22Rv1 (cell line): Measurements from ENCODE around the gene AXIN1.

ENCODE experiments used
- H3K27ac ChIP-seq: fragments of 450-650 bp; 2 replicates; pipeline ENCODE4 v1.5.1; 2017
- ZFX ChIP-seq: fragments of 450-650 bp; IDR thresholded peaks from 2 replicates; pipeline ENCODE4 v1.6.1; 2017; ENCODE audit warnings: antibody characterized with exemption, borderline replicate concordance
- TF ChIP-seq, protein P1 (sequence below): fragments of 450-650 bp; IDR thresholded peaks from 2 replicates; pipeline ENCODE4 v1.5.1; 2017; ENCODE audit warnings: mild to moderate bottlenecking

The AXIN1 gene

DNA sequence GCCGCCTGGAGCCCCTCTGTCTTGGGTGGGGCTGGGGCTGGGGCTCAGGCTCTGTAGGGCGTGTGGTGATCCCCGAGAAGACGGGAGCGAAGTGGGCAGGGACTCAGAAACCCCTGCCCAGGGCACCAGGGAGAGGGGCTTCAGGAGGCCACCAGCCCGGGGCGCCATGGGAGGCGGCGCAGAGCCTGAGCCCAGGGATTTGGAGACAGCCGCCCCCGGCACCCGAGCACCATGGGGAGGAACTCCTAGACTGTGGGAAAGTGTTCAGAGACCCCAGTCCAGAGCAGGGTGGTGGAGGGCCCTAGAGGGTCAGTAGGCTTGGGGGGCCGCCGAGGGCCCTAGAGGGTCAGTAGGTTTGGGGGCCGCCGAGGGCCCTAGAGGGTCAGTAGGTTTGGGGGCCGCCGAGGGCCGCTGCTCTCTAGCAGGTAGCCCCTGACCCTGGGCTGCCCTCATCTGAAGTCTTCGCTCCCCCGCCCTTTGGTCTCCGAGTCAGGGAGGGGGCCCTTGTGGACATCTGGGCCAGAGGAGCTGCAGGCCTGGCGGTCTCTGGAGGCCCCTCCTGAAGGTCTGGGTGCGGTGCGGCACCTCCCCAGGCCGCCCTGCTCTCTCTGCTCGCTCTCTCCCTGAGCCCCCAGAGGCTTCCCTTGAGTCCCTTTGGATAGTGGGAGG, 71.4 kb downstream of the AXIN1 start:
- TF ChIP-seq ZFX = no peak
- TF ChIP-seq, protein P1, sequence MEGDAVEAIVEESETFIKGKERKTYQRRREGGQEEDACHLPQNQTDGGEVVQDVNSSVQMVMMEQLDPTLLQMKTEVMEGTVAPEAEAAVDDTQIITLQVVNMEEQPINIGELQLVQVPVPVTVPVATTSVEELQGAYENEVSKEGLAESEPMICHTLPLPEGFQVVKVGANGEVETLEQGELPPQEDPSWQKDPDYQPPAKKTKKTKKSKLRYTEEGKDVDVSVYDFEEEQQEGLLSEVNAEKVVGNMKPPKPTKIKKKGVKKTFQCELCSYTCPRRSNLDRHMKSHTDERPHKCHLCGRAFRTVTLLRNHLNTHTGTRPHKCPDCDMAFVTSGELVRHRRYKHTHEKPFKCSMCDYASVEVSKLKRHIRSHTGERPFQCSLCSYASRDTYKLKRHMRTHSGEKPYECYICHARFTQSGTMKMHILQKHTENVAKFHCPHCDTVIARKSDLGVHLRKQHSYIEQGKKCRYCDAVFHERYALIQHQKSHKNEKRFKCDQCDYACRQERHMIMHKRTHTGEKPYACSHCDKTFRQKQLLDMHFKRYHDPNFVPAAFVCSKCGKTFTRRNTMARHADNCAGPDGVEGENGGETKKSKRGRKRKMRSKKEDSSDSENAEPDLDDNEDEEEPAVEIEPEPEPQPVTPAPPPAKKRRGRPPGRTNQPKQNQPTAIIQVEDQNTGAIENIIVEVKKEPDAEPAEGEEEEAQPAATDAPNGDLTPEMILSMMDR = no peak
- peak overlapping the region; percentile 52 for H3K27ac ChIP-seq

DNA sequence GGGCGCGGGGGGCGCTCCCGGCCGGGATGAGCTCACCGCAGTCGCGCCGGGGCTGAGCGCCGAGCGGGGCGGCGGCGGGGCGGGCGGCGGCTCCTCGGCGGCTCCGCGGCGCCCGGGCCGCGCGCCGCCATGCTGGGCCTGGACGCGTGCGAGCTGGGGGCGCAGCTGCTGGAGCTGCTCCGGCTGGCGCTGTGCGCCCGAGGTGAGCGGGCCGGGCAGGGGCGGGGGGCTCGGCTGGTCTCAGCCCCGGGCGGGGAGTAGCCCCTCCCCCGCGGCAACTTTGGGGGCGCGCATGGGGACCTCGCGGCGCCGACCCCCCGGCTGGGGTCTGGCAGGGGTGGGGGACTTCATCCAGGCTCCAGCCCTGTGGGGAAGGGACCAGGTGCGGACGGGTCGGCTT, 72.0 kb downstream of the AXIN1 start, which contains the start of gene ARHGDIG:
Gene ARHGDIG (plus strand): TSS at position 40 of the 400 bp plus-strand sequence. CDS start 90 bp downstream, at position 130.
- TF ChIP-seq, protein P1 = no peak
- TF ChIP-seq ZFX = no peak
- H3K27ac ChIP-seq = peak within 1 kb of the TSS; percentile 52

DNA sequence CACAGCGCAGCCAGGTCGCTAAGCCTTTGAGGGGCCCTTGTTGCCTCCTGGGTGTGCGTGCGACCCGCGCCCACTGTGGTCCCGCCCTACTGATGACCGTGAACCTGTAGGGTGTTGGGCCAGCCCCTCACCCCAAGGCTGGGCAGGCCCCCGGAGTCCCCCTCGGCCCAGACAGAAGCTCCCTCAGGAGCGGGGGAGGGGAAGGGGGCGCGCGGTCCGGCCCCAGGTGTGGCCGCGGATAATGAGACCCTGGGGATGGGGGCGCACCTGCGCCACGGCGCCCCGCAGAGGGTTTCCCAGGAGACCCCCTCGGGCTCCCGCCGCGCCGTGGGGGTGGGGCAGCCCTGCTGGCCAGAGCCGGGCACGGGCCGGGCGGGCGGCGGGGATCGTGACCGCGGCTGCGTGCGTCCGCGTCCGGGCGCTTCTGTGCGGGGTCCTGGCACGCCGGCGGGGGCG, 72.5 kb downstream of the AXIN1 start:
- TF ChIP-seq, protein P1 = no peak
- no peak for TF ChIP-seq ZFX
- H3K27ac ChIP-seq = peak overlapping the region; percentile 52

DNA sequence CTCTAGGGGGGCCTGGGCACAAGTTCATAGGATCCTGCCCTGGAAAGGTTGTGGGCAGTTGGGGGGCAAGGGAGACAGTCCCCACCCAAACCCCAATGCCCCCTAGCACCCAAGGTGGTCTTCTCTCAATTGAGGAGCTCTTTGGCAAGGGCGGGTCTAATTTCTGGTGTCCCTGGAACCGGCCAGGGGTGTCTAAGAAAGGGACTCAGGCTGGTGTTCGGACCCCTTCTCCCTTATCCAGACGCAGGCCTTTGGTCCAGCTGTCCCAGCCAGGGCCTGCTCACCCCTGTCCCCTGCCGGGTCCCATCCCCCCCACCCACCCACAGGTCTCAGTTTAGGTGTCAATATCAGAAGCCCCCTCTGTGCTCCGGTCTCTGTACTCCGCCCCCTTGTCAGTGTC, 73.0 kb downstream of the AXIN1 start:
- TF ChIP-seq ZFX = no peak
- TF ChIP-seq, protein P1 = no peak
- peak overlapping the region; percentile 52 for H3K27ac ChIP-seq

DNA sequence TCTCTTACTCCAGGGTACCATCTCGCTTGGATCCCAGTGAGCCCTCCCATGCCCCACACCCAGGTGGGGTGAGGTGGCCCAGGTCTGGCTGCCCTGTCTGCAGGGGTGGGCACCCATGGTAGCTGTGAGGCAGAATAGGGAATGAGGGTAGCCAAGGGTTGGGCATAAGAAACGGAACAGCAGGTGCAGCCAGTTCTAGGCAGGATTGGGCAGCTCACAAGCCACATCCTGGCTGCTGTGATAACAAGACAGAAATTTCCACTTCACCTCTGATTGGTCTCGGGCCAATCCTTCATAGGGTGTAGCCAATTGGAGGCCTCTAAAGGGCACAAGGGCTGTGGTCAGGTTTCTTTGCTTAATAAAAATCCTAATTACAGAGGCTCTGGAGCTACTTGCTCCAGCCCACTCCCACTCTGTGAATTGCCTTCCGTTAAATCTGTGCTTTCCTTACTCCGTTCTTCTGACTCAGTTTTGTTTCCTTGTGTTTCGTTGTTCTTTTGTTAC, 73.6 kb downstream of the AXIN1 start:
- TF ChIP-seq ZFX = no peak
- TF ChIP-seq, protein P1 = no peak
- H3K27ac ChIP-seq = peak overlapping the region; percentile 52

DNA sequence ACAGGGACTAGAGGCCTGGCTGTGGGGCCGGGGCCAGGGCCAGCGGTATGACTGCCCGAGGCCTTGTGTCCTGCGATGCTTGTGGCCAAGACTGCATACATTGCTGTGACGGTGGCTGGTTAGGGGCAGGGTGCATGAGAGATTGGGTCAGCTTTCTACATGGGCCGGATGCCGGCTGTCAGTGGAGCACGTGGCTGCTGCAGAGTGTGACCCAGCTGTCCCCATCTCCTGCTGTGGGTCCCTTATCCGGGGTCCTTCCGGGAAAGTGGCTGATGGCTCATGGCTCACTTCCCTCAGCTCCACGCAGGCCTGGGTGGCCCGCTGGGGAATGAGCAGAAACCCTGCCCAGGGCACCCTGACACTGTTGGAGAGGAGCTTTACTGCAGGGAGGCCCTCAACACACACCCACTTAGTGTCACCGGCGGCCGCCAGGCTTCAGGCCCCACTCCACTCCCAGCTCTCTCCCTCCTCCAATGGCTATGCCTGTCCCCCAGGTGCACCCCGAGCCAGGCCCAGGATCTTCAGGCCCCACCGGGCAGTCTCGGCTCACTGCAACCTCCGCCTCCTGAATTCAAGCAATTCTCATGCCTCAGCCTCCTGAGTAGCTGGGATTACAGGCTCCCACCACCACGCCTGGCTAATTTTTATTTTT, 76.0 kb downstream of the AXIN1 start:
- no peak overlapping the region for H3K27ac ChIP-seq
- TF ChIP-seq, protein P1 = no peak
- no peak for TF ChIP-seq ZFX

DNA sequence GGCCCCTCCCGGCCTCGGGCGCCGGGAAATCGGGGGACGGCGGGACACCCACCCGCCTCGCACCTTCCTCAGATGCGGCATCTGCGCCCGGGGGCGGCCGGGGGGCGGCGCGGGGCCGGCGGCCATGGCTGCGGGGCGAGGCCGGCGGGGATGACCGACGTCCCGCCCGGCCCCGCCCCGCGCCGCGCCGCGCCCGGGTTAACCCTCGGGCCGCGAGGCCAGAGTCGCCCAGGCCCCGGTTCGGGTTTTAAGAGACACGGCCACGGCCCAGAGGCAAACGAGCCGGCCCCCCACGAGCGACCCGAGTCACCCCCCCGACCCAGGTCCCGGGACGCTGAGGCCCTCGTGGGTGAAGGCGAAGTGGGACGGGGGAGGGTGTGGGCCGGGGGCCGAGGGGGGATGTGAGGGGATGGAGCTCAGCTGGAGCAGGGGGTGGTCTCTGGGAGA, 76.7 kb downstream of the AXIN1 start, which contains the start of gene RGS11:
Gene RGS11 (minus strand): TSS at position 159 of the 447 bp plus-strand sequence. CDS start 33 bp downstream, at position 126.
- H3K27ac ChIP-seq = peak within 1 kb of the TSS; percentile 40
- TF ChIP-seq ZFX = no peak
- TF ChIP-seq, protein P1 = no peak
